ENCODE results near the gene PPM1F. TPM values are rescaled to one million over a fixed set of nuclear protein-coding genes. Genes with fewer than 3 reads are reported as not detected.
"Not testable (repeated sequence)": the region's sequence is repeated elsewhere in the genome, so short reads cannot be mapped to it uniquely, and the experiment has no call there.

Gene PPM1F
- total and polyA plus RNA-seq, 2 donors (not counting 1 experiment from before 2014, with no cell fraction given), result 18.1 to 30.0 TPM

- Histone ChIP-seq H3K27ac (ENCODE audit: low read length in 2 of 2) (no peak overlapping the region), H3K36me3 (replicated peaks in 1 of 2; ENCODE audit: control extremely low read depth in 1 of 2, control insufficient read depth in 1 of 2, extremely low read depth in 1 of 2, insufficient read depth in 2 of 2, low read length in 1 of 2) (no peaks in the 10 kb centered on the region), H3K9me3 (ENCODE audit: control extremely low read depth in 1 of 3, control insufficient read depth in 2 of 3, insufficient read depth in 1 of 3, low read length in 2 of 3) (no peaks in the 10 kb centered on the region), H3K27me3 (replicated peaks in 1 of 4; ENCODE audit: control extremely low read depth in 1 of 4, control insufficient read depth in 3 of 4, insufficient read depth in 4 of 4, low read length in 3 of 4) (no peaks in the 10 kb centered on the region), H3K4me3 (ENCODE audit: control extremely low read depth in 1 of 5, extremely low read depth in 1 of 5, insufficient read depth in 1 of 5, low read depth in 2 of 5, low read length in 4 of 5) (no peak overlapping the region), H3K79me2 (ENCODE audit: control insufficient read depth, insufficient read depth, low read length) (no peaks in the 10 kb centered on the region), H3K4me2 (replicated peaks; ENCODE audit: low read depth, low read length, poor library complexity, severe bottlenecking) (no peak overlapping the region), H3K4me1 (ENCODE audit: control insufficient read depth in 2 of 2, insufficient read depth in 2 of 2, low read length in 2 of 2) (no peaks in the 10 kb centered on the region), H4K20me1 (ENCODE audit: control insufficient read depth, insufficient read depth, low read length, poor library complexity, severe bottlenecking) (no peaks in the 10 kb centered on the region), H3K9ac (ENCODE audit: low read length) (no peak overlapping the region), H2AFZ (ENCODE audit: insufficient read depth, low read depth, low read length, poor library complexity, severe bottlenecking) (no peak overlapping the region)
- H3K4me1 Mint-ChIP-seq, result no peaks in the 10 kb centered on the region
- TF ChIP-seq EZH2 (IDR thresholded peaks at IDR 0.05; ENCODE audit: borderline replicate concordance, insufficient read depth, low read depth, low read length, poor library complexity, severe bottlenecking), result no peak
- TF ChIP-seq CTCF (IDR thresholded peaks at IDR 0.05), result no peak
- ATAC-seq (ENCODE audit: low read depth) (no peak), DNase-seq (no peak)
- ChIA-PET CTCF (no interaction called here), POLR2A (no interaction called here)
- no peaks in the 10 kb centered on the region for H3K9me3 Mint-ChIP-seq (ENCODE audit: insufficient read depth)
- intact Hi-C loops (cut with micrococcal nuclease), result no loop called here
- no peak overlapping the region for H3K27ac Mint-ChIP-seq
- no peak overlapping the region for H3K4me3 Mint-ChIP-seq
- peaks cover 4% of the 10 kb centered on the region for H3K27me3 Mint-ChIP-seq
Measured at GRCh38 chr22:21887841-21888240, 64.8 kb downstream of the PPM1F start.

- H3K27ac ChIP-seq (ENCODE audit: low read length in 2 of 2); POLR2A ChIA-PET; H2AFZ ChIP-seq (ENCODE audit: insufficient read depth, low read depth, low read length, poor library complexity, severe bottlenecking); H3K36me3 ChIP-seq (replicated peaks in 1 of 2; ENCODE audit: control extremely low read depth in 1 of 2, control insufficient read depth in 1 of 2, extremely low read depth in 1 of 2, insufficient read depth in 2 of 2, low read length in 1 of 2); H3K9ac ChIP-seq (ENCODE audit: low read length); H3K4me1 Mint-ChIP-seq; DNase-seq; intact Hi-C loops (cut with micrococcal nuclease); H3K27me3 Mint-ChIP-seq; H3K4me3 ChIP-seq (ENCODE audit: control extremely low read depth in 1 of 5, extremely low read depth in 1 of 5, insufficient read depth in 1 of 5, low read depth in 2 of 5, low read length in 4 of 5); H4K20me1 ChIP-seq (ENCODE audit: control insufficient read depth, insufficient read depth, low read length, poor library complexity, severe bottlenecking); ATAC-seq (ENCODE audit: low read depth); H3K4me1 ChIP-seq (ENCODE audit: control insufficient read depth in 2 of 2, insufficient read depth in 2 of 2, low read length in 2 of 2); H3K4me3 Mint-ChIP-seq; CTCF ChIA-PET; H3K9me3 Mint-ChIP-seq (ENCODE audit: insufficient read depth); H3K4me2 ChIP-seq (replicated peaks; ENCODE audit: low read depth, low read length, poor library complexity, severe bottlenecking); H3K9me3 ChIP-seq (ENCODE audit: control extremely low read depth in 1 of 3, control insufficient read depth in 2 of 3, insufficient read depth in 1 of 3, low read length in 2 of 3); H3K27me3 ChIP-seq (replicated peaks in 1 of 4; ENCODE audit: control extremely low read depth in 1 of 4, control insufficient read depth in 3 of 4, insufficient read depth in 4 of 4, low read length in 3 of 4); H3K27ac Mint-ChIP-seq; H3K79me2 ChIP-seq (ENCODE audit: control insufficient read depth, insufficient read depth, low read length): not testable (repeated sequence)
- WGBS (ENCODE audit: insufficient coverage), result 100% methylated on average over 1 of the region's 26 CpGs
Measured at GRCh38 chr22:21883930-21884329, 68.7 kb downstream of the PPM1F start.

GRCh38 chr22:21882754-21883333, 69.8 kb downstream of the PPM1F start:
- H3K27me3 Mint-ChIP-seq; H3K9me3 ChIP-seq (ENCODE audit: control extremely low read depth in 1 of 3, control insufficient read depth in 2 of 3, insufficient read depth in 1 of 3, low read length in 2 of 3); H3K79me2 ChIP-seq (ENCODE audit: control insufficient read depth, insufficient read depth, low read length); H3K4me3 Mint-ChIP-seq; H3K4me2 ChIP-seq (replicated peaks; ENCODE audit: low read depth, low read length, poor library complexity, severe bottlenecking); H3K4me1 ChIP-seq (ENCODE audit: control insufficient read depth in 2 of 2, insufficient read depth in 2 of 2, low read length in 2 of 2); H3K9me3 Mint-ChIP-seq (ENCODE audit: insufficient read depth); H2AFZ ChIP-seq (ENCODE audit: insufficient read depth, low read depth, low read length, poor library complexity, severe bottlenecking); DNase-seq; H3K27ac Mint-ChIP-seq; CTCF ChIA-PET; H3K27ac ChIP-seq (ENCODE audit: low read length in 2 of 2); H3K9ac ChIP-seq (ENCODE audit: low read length); H3K36me3 ChIP-seq (replicated peaks in 1 of 2; ENCODE audit: control extremely low read depth in 1 of 2, control insufficient read depth in 1 of 2, extremely low read depth in 1 of 2, insufficient read depth in 2 of 2, low read length in 1 of 2); H3K4me3 ChIP-seq (ENCODE audit: control extremely low read depth in 1 of 5, extremely low read depth in 1 of 5, insufficient read depth in 1 of 5, low read depth in 2 of 5, low read length in 4 of 5); H4K20me1 ChIP-seq (ENCODE audit: control insufficient read depth, insufficient read depth, low read length, poor library complexity, severe bottlenecking); intact Hi-C loops (cut with micrococcal nuclease); H3K4me1 Mint-ChIP-seq; ATAC-seq (ENCODE audit: low read depth); H3K27me3 ChIP-seq (replicated peaks in 1 of 4; ENCODE audit: control extremely low read depth in 1 of 4, control insufficient read depth in 3 of 4, insufficient read depth in 4 of 4, low read length in 3 of 4): not testable (repeated sequence)
- POLR2A ChIA-PET, result interaction anchor here (0.8 kb wide), 1 partner anchor 147 kb away, joined by 3 read pairs; the partner anchor contains the start of gene YPEL1
- WGBS (ENCODE audit: insufficient coverage), result no CpG with 5 or more reads among the region's 7 CpGs

Data from B cell (primary cell).